Activated CD8-positive, alpha-beta memory T cell treated with anti-CD3 and anti-CD28 coated beads, Interleukin-2, amount 10 ng/mL, durations not matched to agents 7 days and 5 days (primary cell): ENCODE data around the gene CACNA1C. TPM values are rescaled to one million over a fixed set of nuclear protein-coding genes. Genes with fewer than 3 reads are reported as not detected.
A peak's percentile ranks its signal among the peaks of the same experiment; 100 is the strongest.

ENCODE experiments used
- ATAC-seq: fragments of 150-1000 bp; cut with Tn5 transposase; one replicate; pipeline ENCODE4 v1.10.0; 2021; ENCODE audit warnings: moderate library complexity
- CTCF ChIA-PET: fragments of 350-600 bp; sonication (Branson Sonifier 250); formaldehyde crosslinking; loops from one replicate; lab custom pipeline; 2021; ENCODE audit warnings: antibody characterized with exemption; lab: Charles Lee
- DNase-seq: peaks from one replicate; pipeline ENCODE4 v3.0.0-alpha.2; 2020
- H3K27ac Mint-ChIP-seq: one replicate; pipeline ENCODE4 v1.8.0; 2021; ENCODE audit warnings: mild to moderate bottlenecking, mixed read lengths
- H3K27me3 Mint-ChIP-seq: one replicate; pipeline ENCODE4 v1.8.0; 2021; ENCODE audit warnings: mixed read lengths
- H3K36me3 Mint-ChIP-seq: one replicate; pipeline ENCODE4 v1.8.0; 2021; ENCODE audit warnings: mild to moderate bottlenecking, mixed read lengths
- H3K4me1 Mint-ChIP-seq: one replicate; pipeline ENCODE4 v1.8.0; 2021; ENCODE audit warnings: mixed read lengths
- H3K4me3 Mint-ChIP-seq: one replicate; pipeline ENCODE4 v1.8.0; 2021; ENCODE audit warnings: mild to moderate bottlenecking, moderate library complexity, mixed read lengths
- H3K9me3 Mint-ChIP-seq: one replicate; pipeline ENCODE4 v1.8.0; 2022; ENCODE audit warnings: low read depth, mixed read lengths
- total RNA-seq, 2 experiments: library from RNA; stranded (reverse); gene quantifications; one replicate each; pipeline ENCODE4 v1.2.3, GENCODE V29; 2021

The CACNA1C gene
- total RNA-seq, 2 experiments from 2014 or later, result 0.14 to 0.26 TPM

DNA sequence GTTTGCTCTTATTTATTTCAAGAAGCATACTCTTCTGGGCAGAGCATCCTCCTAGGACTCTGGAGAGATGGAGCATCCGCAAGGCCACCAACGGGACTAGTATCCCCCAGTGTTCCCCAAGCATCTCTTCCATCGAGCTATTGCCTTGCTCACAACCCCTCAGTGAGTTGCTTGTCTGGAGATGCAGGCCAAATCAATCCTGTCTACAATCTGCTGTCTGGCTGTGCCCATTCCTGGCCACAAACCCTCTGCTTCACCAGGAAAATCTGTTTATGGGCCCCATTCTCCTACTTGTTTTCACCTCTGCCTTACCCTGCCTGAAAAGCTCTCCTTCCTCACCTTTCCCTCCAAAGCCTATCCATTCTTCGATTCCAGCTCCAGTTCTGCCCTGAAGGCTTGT lies 219.2 kb downstream of the CACNA1C start:
- Mint-ChIP-seq H3K9me3 (no peaks in the 10 kb centered on the region), H3K27me3 (peaks cover 4% of the 10 kb centered on the region), H3K27ac (no peak overlapping the region), H3K4me1 (no peaks in the 10 kb centered on the region), H3K4me3 (no peak overlapping the region), H3K36me3 (no peaks in the 10 kb centered on the region)
- no peak for DNase-seq
- ATAC-seq, result no peak
- CTCF ChIA-PET, result no interaction called here

DNA sequence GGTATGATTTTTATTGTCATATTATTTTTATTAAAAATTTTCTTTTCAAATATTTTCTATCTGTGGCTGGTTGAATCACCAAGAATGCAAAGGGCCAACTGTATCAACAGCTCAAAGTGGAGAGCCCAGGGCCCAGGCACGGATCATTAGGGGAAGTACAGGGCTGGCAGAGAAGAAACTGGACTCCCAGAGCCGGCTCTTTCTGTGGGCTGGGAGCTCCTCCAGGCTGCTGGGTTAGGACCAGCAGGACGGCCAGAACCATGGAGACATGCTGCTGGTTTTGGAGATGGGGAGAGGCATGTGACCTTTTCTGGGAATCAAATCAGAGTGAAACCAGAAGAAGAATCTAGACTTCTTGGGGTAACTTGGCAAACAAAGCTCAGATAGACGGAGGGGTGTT lies 220.5 kb downstream of the CACNA1C start:
- Mint-ChIP-seq H3K36me3 (no peaks in the 10 kb centered on the region), H3K9me3 (no peaks in the 10 kb centered on the region), H3K4me3 (no peak overlapping the region), H3K27me3 (peaks cover 4% of the 10 kb centered on the region), H3K27ac (no peak overlapping the region), H3K4me1 (no peaks in the 10 kb centered on the region)
- no peak for ATAC-seq
- CTCF ChIA-PET, result no interaction called here
- DNase-seq, result no peak

DNA sequence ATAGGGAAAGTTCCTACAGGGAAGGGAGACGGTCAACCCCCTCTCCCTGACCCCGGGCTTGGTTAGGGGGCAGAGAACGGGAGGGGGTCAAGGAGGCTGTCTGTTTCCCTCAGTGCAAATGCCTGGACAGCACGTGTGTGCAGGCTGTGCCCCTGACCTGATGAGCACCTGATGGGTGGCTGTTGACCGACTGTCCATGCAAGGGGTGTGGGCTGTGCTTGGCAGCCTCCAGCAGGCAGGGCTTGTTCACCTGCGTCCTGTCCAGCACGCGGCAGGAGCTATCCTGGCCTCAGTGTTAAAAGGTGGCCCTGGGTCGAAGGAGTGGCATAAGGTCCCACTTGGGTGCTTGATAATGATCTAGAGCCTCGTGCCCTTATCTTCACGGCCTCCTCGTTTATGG lies 221.0 kb downstream of the CACNA1C start:
- Mint-ChIP-seq H3K36me3 (no peaks in the 10 kb centered on the region), H3K27ac (no peak overlapping the region), H3K4me3 (no peak overlapping the region), H3K9me3 (no peaks in the 10 kb centered on the region), H3K4me1 (no peaks in the 10 kb centered on the region), H3K27me3 (peaks cover 4% of the 10 kb centered on the region)
- no peak for ATAC-seq
- CTCF ChIA-PET, result no interaction called here
- no peak for DNase-seq

DNA sequence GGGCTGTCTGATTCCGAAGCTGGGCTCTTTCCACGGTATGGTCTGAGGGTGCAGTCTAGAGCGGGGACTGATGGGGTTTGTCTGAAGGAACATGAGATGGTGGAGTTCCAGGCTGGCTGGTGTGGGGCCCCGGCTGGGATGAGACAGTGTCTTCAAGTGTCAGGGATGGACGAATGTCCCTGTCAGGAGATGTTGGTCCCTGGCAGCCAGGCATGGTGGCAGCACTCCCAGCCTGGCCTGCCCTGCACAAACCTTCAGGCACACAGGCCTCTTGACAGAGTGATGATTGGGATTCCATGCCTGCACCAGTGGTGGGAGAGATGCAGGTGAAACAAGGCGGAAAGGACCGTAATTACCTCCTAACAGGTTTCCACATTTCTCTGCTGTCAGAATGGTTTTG lies 221.9 kb downstream of the CACNA1C start:
- Mint-ChIP-seq H3K4me3 (no peak overlapping the region), H3K4me1 (no peaks in the 10 kb centered on the region), H3K27me3 (peaks cover 8% of the 10 kb centered on the region), H3K36me3 (no peaks in the 10 kb centered on the region), H3K9me3 (no peaks in the 10 kb centered on the region), H3K27ac (no peak overlapping the region)
- ATAC-seq, result no peak
- CTCF ChIA-PET, result no interaction called here
- DNase-seq, result no peak

DNA sequence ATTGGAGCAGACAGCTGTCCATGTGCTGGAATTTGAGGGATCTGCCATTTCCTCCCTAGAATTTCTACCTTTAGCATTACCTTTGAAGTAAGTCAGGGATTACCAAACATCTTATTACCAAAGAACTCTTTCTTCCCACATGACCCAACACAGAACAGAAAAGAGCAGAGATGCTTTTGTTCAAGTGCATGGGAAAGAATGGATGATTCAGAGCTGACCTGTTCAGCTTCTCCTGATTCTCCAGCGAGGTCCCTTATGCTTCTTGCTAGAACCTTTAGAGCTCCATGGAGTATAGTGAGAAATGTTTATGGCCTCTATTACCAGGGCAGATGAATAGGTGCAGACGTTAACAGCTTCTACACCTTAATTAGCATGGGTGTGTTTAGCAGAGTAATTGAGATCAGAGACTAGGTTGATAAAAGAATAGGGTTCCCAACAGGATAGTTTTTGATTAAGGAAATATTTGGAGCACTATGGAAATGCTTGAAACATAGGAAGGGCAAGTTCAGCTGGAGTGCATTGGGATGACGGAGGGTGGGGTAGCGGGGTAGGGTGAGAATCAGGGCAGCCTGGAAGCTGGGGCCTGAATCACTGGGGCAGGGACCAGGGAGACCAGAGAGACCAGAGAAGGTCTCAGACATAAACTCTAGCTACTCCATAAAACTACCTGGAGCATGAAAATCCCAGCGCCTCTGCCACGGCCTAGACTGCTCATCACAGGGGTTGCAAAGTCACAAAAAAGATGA lies 223.7 kb downstream of the CACNA1C start:
- Mint-ChIP-seq H3K27me3 (peaks cover 15% of the 10 kb centered on the region), H3K9me3 (no peaks in the 10 kb centered on the region), H3K27ac (no peak overlapping the region), H3K4me3 (no peak overlapping the region), H3K36me3 (no peaks in the 10 kb centered on the region), H3K4me1 (no peaks in the 10 kb centered on the region)
- no peak for DNase-seq
- no peak for ATAC-seq
- CTCF ChIA-PET, result interaction anchor here (0.8 to 1.6 kb wide), 3 partner anchors 15 to 306 kb away, joined by 4 to 5 read pairs (median 5); no protein-coding TSS in a partner anchor

DNA sequence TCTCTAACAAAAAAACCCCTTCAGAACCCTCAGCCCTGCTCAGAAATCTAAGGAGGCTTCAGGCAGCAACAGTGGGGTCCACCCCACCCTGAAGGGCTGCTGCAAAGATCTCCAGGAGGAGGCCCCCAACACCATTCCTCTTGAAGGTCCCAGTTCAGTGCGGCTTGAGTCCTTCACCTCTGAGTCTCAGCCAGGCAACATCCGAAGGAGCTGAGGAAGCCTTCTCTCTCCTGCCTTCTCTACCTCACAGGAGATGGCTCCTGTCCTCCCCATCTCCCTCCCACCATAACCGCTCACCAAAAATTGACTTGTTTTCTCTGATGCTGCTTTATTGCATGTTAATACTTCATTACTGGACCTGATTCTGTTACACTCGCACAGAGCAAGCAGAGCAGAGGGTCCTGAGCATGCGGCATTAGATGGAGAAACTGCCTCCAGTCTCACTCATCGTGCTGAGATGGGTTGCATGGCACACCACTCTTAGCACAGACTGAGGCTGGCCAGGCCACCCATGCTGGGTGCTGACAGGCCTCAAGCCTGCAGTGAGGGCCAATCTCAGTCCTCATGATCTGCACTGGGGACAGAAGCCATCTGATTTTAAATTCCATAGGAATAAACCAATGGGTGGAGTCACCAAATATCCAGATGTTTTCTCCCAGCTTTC lies 224.8 kb downstream of the CACNA1C start:
- Mint-ChIP-seq H3K9me3 (no peaks in the 10 kb centered on the region), H3K4me3 (no peak overlapping the region), H3K27me3 (peaks cover 15% of the 10 kb centered on the region), H3K27ac (no peak overlapping the region), H3K36me3 (no peaks in the 10 kb centered on the region), H3K4me1 (no peaks in the 10 kb centered on the region)
- CTCF ChIA-PET, result interaction anchor here (0.6 to 1.7 kb wide), 2 partner anchors 14 to 192 kb away, joined by 3 to 4 read pairs; no protein-coding TSS in a partner anchor
- no peak for ATAC-seq
- no peak for DNase-seq

DNA sequence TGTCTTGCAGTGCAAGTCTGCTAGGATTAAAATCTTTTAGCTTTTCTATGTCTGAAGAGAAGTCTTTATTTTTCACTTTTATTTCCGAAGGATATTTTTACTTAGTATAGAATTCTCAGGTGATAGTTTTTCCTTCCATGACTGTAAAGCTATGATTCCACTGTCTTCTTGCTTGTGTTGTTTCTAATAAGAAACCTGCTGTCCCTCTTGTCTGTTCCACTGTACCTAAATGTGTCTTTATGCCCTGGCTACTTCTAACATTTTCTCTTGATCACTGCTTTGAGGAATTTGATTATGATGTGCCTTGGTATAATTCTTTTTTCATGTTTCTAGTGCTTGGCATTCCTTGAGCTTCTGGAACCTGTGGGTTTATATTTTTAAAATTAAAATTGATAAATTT lies 228.7 kb downstream of the CACNA1C start:
- DNase-seq (no peak), ATAC-seq (no peak)
- CTCF ChIA-PET, result interaction anchor here (0.9 to 1.5 kb wide), 2 partner anchors 10 to 22 kb away, joined by 3 to 4 read pairs; no protein-coding TSS in a partner anchor
- H3K36me3 Mint-ChIP-seq, result no peaks in the 10 kb centered on the region
- no peak overlapping the region for H3K4me3 Mint-ChIP-seq
- H3K9me3 Mint-ChIP-seq, result no peaks in the 10 kb centered on the region
- no peaks in the 10 kb centered on the region for H3K4me1 Mint-ChIP-seq
- peaks cover 34% of the 10 kb centered on the region for H3K27me3 Mint-ChIP-seq
- H3K27ac Mint-ChIP-seq, result no peak overlapping the region

DNA sequence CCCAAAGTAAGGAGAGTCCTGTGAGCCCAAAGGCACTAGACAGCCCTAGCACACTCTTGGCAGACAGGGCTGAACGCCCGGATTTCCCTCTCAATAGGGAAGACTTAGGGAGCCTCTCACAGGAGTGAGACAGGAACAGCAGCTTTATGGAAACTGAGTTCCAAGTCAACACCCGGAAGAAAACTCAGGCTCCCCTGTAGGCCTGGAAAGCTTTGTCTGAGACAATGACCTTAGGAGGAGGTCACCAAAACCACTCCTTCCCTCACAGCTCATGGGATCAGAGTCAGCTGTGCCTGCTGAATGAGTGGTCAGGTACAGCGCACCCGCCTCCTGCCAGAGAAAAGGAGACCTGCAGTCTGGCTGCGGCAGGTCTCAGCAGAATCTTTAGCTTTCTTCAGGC lies 229.5 kb downstream of the CACNA1C start:
- H3K9me3 Mint-ChIP-seq, result no peaks in the 10 kb centered on the region
- peaks cover 32% of the 10 kb centered on the region for H3K27me3 Mint-ChIP-seq
- H3K36me3 Mint-ChIP-seq, result no peaks in the 10 kb centered on the region
- CTCF ChIA-PET, result interaction anchor here (0.9 to 1.5 kb wide), 2 partner anchors 9 to 21 kb away, joined by 3 to 4 read pairs; no protein-coding TSS in a partner anchor
- H3K27ac Mint-ChIP-seq, result no peak overlapping the region
- DNase-seq (no peak), ATAC-seq (no peak)
- H3K4me3 Mint-ChIP-seq, result no peak overlapping the region
- H3K4me1 Mint-ChIP-seq, result no peaks in the 10 kb centered on the region

DNA sequence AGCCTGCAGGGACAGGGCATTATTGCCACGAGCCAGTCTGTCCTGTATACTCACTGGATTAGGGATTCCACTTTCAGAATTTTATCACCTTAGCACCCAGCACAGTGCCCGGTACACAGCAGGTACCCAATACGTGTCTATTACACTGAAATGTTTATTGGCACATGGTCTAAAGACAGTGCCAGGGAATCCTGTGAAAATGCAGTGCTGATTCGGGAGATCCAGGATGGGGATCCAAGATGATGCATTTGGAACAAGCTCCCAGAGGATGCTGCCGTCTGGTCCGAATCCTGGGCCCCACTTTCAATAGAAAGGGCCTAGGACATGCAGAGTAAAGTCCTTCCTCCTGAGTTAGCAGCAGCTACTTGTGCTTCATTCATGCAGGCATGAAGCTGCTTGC lies 230.7 kb downstream of the CACNA1C start:
- H3K4me1 Mint-ChIP-seq, result no peaks in the 10 kb centered on the region
- CTCF ChIA-PET, result interaction anchor here (1.4 kb wide), 1 partner anchor 300 kb away, joined by 3 read pairs; no protein-coding TSS in a partner anchor
- no peak overlapping the region for H3K4me3 Mint-ChIP-seq
- H3K27ac Mint-ChIP-seq, result no peak overlapping the region
- H3K36me3 Mint-ChIP-seq, result no peaks in the 10 kb centered on the region
- no peaks in the 10 kb centered on the region for H3K9me3 Mint-ChIP-seq
- ATAC-seq (no peak), DNase-seq (no peak)
- peaks cover 32% of the 10 kb centered on the region for H3K27me3 Mint-ChIP-seq

DNA sequence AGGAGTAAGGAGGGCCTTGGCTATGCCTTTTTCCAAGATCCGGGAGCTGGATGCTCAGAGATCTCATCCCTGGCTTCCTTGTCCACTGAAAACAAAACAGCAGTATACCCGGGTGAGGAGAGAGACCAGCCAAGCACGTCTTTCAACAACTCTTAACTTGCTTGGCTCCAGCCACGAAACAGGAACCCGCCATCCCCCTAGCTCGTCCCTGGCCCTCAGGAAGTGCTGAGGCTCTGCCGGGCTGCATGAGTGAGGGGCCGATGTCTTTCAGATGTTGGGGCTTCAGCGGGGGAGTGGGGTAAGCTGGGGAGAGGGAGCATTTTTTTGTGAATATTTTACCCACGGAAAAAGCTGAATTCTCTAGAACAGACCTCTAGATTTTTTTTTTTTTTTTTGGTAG lies 231.1 kb downstream of the CACNA1C start:
- H3K27ac Mint-ChIP-seq, result no peak overlapping the region
- CTCF ChIA-PET, result interaction anchor here (1.0 to 1.4 kb wide), 2 partner anchors 58 to 299 kb away, joined by 3 read pairs; no protein-coding TSS in a partner anchor
- H3K4me3 Mint-ChIP-seq, result no peak overlapping the region
- H3K36me3 Mint-ChIP-seq, result no peaks in the 10 kb centered on the region
- no peaks in the 10 kb centered on the region for H3K9me3 Mint-ChIP-seq
- ATAC-seq (no peak), DNase-seq (no peak)
- H3K27me3 Mint-ChIP-seq, result peaks cover 32% of the 10 kb centered on the region
- H3K4me1 Mint-ChIP-seq, result no peaks in the 10 kb centered on the region

DNA sequence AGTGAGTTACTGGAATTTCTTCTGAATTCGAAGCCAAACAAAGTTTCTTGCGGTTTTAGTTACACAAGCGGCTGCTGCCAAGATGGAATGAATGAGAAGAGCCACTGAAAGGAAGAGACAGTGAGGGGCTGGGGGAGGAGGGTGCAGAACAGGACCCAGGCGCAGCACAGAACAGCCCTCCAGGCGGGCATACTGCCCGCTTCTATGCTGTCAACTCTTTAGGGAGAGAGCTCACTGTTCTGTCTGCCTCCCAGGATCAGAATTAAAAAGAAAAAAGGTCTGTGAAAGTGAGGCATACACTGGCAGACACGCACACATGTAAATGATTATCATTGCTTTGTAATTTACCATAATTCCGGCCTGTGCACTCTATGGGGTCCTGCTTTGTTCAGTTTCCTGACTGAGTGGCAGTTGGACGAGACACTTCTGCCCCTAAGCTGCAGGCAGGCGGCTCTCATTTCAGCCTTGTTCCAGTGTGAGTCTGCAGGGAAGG lies 231.6 kb downstream of the CACNA1C start:
- Mint-ChIP-seq H3K27ac (no peak overlapping the region), H3K36me3 (no peaks in the 10 kb centered on the region), H3K9me3 (no peaks in the 10 kb centered on the region), H3K4me1 (no peaks in the 10 kb centered on the region), H3K27me3 (peaks cover 29% of the 10 kb centered on the region), H3K4me3 (no peak overlapping the region)
- DNase-seq (no peak), ATAC-seq (no peak)
- CTCF ChIA-PET, result interaction anchor here (1.0 kb wide), 1 partner anchor 59 kb away, joined by 3 read pairs; no protein-coding TSS in a partner anchor

DNA sequence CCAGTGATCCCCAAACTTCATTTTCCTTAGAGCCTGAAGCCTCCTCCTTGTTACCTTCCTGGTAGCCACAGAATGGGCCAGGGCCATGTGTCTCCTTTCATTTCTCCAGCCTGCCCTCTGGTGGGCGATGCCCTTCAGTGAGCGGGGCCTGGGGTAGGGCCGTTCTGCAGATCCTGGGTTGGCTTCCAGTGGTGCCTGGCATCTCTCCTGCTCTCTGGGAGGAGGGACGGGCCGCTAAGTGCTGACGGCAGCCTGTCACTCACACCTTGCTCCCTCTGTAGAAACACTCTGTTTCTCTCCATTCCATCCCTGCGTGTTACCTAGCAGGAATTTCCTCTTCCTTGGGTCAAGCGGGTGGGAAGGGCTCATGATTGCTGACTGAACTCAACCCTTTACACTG lies 232.1 kb downstream of the CACNA1C start:
- no peaks in the 10 kb centered on the region for H3K36me3 Mint-ChIP-seq
- ATAC-seq (peak; percentile 53), DNase-seq (peak; percentile 46)
- no peak overlapping the region for H3K4me3 Mint-ChIP-seq
- CTCF ChIA-PET, result interaction anchor here (1.0 to 1.2 kb wide), 2 partner anchors 59 to 220 kb away, joined by 3 read pairs; no protein-coding TSS in a partner anchor
- no peaks in the 10 kb centered on the region for H3K4me1 Mint-ChIP-seq
- H3K9me3 Mint-ChIP-seq, result no peaks in the 10 kb centered on the region
- peaks cover 28% of the 10 kb centered on the region for H3K27me3 Mint-ChIP-seq
- no peak overlapping the region for H3K27ac Mint-ChIP-seq

DNA sequence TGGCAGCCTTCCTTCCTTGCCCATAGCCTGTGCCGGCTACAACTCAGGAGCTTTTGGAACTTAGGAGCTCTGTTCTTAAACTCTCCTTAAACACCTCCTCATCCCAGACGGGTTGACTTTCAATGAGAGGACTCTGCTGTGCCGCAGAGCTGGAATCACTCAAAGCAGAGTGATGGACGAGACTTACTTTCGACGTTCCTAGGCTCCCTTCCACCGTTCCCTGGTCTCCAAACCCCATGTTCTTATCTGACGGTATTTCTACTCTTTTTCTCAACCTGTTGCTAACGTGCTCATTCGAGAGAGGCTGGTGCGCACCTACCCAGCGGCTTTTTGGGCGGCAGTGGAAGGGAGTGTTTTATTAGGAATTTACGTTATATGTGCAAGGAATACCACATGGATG lies 232.7 kb downstream of the CACNA1C start:
- DNase-seq, result no peak
- CTCF ChIA-PET, result interaction anchor here (1.2 kb wide), 1 partner anchor 221 kb away, joined by 3 read pairs; no protein-coding TSS in a partner anchor
- Mint-ChIP-seq H3K4me1 (no peaks in the 10 kb centered on the region), H3K27ac (no peak overlapping the region), H3K27me3 (peaks cover 28% of the 10 kb centered on the region), H3K4me3 (no peak overlapping the region), H3K36me3 (no peaks in the 10 kb centered on the region), H3K9me3 (no peaks in the 10 kb centered on the region)
- ATAC-seq, result no peak
